GM19395 (cell line): ENCODE data around the gene FASTKD3.
"Not testable (repeated sequence)": the region's sequence is repeated elsewhere in the genome, so short reads cannot be mapped to it uniquely, and the experiment has no call there.

ENCODE experiments used
- ATAC-seq: cut with Tn5 transposase; IDR thresholded peaks from one replicate; pipeline ENCODE4 v1.9.1; 2021; ENCODE audit warnings: mild to moderate bottlenecking, moderate library complexity; ENCODE audit not compliant: unreplicated experiment

Gene FASTKD3, protein sequence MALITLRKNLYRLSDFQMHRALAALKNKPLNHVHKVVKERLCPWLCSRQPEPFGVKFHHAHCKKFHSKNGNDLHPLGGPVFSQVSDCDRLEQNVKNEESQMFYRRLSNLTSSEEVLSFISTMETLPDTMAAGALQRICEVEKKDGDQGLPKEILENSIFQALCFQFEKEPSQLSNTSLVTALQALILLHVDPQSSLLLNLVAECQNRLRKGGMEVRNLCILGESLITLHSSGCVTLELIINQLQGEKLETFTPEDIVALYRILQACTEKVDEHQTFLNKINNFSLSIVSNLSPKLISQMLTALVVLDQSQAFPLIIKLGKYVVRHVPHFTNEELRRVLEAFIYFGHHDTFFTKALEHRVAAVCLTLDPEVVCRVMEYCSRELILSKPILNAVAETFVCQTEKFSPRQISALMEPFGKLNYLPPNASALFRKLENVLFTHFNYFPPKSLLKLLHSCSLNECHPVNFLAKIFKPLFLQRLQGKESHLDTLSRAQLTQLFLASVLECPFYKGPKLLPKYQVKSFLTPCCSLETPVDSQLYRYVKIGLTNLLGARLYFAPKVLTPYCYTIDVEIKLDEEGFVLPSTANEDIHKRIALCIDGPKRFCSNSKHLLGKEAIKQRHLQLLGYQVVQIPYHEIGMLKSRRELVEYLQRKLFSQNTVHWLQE

DNA sequence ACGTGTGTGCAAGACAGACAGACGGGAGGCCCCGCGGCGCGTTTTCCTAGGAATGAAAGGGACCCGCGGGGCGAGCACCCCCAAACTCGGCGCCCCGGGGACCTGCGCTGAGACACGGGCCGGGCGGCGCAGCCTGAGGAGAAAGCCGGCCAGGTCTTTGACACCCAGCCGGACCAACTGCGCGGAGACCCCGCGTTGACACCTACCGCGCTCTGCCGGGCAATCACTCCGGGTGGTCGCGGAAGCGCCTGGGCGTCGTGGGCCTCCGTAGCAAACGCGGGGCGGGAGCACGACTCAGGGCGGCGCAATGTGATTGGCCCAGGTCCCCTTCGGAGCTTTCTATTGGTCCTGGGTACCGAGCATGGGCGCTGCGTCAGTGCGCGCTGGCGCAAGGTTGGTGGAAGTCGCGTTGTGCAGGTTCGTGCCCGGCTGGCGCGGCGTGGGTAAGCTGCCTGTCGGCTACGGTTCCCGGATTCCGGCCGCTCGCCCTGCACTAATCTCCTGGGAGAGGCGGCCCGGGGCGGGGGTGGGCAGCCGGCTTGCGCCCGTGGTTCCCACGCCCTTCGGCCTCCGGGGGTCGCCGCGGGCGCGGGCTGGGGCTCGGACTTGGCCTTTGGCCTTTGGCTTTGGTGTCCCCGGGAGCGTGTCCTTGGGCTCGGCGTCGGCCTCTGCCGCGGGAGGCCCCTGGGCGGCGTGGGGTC lies at the start of gene FASTKD3, which contains the start of gene MTRR:
TSS of gene FASTKD3 (minus strand) at position 259 of the 701 bp plus-strand sequence. CDS start 948 bp downstream, outside the sequence.
TSS of gene MTRR (plus strand) at position 376 of the 701 bp plus-strand sequence. CDS start 1,647 bp downstream, outside the sequence.
- ATAC-seq = peak; percentile 96

DNA sequence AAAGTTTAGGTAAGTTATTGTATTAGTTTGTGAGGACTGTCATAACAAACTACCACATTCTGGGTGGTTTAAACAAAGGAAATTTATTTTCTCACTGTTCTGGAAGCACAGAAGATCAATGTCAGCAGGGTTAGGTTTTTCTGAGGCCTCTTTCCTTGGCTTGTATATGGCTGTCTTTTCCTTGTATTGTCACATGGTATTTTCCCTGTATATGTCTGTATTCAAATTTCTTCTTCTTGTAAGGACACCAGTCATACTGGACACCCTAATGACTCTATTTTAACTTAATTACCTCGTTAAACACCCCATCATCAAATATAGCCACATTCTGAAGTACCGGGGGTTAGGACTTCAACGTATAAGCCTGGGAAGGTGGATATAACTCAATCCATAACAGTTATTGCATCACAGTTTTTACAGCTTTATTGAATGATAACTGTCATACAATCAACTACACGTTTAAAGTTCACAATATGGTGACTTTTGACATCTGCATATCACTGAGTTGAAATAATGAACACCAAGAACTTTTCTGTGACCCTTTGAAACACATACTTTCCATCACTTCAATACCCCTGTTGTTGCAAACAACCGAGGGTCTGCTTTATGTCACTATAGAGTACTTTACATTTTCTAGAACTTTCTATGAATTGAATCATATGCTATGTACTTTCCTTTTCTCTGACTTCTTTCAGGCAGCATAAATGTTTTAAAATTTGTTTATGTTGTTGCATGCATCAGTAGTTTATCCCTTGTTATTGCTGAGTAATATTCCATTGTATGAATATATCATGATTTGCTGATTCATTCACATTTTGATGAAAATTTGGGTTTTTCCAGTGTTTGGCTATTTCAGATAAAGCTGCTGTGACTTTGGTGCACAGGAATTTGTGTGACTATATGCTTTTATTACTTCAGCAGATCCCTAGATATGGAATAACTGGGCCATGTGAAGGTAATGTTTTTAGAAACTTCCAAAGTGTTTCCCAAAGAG lies 48.6 kb upstream of the FASTKD3 start:
- ATAC-seq = no peak

DNA sequence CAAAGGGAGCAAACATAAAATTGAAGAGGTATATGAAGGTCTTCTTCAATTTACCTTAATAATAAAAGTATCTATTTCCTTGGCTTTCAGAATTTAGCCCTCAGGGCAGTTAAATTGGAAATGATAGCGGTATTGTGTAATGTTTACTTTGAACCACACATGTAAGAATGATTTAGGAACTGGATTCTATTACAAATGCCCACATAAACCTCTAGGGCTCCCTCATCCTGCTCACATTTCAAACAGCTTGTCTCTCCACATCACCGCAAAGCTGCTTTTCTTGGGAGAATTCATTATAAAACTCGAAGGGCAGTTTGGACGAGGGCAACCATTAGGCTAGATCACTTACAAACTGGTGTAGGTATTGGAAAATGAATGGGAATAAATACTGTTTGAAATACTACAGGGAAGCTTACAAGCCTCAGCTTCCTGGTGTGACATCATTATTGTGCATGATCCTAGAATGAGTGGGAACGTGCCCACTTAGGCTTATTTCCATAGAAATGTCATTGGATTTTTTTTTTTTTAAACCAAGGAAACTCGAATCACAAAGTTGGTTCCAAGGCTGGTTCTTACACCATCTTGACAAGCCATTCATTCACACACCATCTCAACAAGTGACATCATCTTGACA lies 47.5 kb upstream of the FASTKD3 start:
- ATAC-seq = no peak

DNA sequence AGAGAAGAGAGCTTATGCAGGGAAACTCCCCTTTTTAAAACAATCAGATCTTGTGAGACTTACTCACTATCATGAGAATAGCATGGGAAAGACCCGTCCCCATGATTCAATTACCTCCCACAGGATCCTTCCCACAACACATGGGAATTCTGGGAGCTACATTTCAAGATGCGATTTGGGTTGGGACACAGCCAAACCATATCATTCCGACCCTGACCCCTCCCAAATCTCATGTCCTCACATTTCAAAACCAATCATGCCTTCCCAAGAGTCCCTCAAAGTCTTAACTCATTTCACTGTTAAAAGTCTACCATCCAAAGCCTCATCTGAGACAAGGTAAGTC lies 42.6 kb upstream of the FASTKD3 start:
- ATAC-seq = not testable (repeated sequence)

DNA sequence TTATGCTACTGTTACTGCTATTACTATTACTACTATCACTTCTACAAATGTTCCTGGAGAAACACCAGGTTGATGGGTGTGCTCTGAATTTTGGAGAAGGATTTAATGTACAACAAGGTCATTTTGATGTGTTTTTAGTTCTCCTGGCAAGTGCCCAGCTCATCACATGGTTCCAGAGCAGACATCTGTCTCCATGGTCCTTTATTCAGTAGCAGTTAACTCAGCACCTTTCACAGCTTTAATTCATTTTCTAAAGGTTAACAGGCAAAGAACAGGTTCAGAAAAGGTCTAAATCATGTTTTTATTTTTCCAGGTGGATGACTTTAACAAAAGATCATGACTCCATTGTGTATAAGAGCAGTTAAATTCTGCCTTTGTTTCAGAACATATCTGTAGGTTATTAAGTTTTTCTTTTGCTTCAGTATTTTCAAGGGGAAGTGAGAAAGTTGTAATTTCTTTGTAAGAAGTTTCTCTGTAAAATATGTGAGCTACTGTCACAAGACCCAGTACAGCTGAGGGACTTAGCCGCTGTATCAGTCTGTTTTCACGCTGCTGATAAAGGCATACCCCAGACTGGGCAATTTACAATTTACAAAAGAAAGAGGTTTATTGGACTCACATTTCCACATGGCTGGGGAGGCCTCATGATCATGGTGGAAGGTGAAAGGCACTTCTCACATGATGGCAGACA lies 42.1 kb upstream of the FASTKD3 start:
- peak; percentile 80 for ATAC-seq

DNA sequence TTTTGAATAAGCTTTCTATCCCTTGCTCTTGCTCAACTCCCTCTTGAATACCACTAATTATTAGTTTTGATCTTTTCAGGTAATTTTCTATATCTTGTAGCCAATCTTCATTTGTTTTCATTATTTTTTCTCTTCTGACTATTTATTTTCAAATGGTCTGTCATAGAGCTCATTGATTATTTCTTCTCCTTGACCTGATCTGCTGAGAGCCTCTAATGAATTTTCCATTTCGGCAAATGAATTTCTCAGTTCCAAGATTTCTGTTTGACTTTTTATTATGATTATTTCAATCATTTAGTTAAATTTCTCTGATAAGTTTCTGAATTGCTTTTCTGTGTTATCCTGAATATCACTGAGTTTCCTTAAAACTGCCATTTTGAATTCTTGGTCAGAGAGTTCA lies 39.5 kb upstream of the FASTKD3 start:
- ATAC-seq = no peak

DNA sequence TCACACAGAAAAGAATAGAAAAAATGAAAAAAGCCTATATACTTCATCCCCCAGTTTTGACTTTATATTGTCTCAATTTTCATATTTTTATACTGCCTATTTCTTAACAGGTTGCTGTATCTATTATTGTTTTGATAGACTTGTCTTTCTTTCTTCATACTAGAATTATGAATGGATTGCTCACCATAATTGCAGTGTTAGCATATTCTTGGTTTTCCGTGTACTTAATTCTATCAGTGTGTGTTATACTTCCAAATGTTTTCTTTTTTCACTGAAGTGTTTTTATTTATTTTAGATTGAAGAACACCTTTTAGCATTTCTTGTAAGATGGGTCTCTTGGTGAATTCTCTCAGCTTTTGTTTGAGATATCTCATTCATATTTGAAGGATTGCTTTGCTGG lies 38.8 kb upstream of the FASTKD3 start:
- no peak for ATAC-seq

DNA sequence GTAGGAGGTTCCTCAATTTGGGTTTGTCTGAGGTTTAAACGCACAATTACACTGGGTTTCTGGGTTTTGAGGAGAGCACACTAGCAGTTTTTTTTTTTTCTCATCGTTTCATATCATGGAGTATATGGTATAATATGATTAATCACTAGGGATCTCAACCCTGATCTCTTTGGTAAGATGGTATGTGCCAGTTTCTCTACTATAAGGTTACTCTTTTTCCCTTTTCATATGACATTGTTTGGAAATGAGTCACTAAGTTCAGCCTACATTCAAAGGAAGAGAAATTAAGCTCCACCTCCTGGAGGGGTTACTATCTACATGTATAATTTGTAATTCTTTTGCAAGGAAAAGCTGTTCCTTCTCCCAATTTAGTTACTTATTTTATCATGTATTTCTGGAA lies 35.3 kb upstream of the FASTKD3 start:
- no peak for ATAC-seq

DNA sequence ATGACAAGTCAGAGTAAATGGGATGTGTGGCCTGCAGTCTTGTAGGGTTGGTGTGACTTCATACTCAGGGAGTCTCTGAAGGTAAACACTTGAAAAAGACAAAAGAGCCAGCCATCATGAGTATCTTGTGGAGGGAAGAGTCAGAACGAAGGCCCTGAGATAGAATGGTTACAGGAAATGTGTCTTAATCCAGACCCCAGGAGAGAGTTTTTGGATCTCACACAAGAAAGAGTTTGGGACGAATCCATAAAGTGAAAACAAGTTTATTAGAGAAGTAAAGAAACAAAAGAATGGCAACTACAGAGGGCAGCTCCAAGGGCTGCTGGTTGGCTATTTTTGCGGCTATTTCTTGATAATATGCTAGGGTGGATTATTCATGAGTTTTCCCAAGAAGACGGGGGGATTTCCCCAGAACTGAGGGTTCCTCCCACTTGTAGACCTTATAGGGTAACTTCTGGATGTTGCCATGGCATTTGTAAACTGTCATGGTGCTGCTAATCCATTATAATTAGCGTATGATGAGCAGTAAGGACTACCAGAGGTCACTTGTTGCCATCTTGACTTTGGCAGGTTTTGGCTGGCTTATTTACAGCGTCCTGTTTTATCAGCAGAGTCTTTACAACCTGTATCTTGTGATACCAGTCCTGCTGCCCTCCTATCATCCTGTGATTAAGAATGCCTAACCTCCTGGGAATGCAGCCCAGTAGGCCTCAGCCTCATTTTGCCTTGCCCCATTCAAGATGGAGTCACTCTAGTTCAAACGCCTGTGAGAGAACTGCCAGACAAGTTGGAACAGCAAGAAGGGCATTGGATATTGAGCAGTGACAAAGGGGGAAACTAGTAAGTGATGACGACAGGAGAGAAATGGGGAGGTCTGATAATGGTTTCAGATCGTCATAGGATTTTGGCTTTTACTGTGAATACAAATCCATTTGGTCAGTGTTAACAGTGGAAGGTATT lies 34.1 kb upstream of the FASTKD3 start:
- ATAC-seq = no peak

DNA sequence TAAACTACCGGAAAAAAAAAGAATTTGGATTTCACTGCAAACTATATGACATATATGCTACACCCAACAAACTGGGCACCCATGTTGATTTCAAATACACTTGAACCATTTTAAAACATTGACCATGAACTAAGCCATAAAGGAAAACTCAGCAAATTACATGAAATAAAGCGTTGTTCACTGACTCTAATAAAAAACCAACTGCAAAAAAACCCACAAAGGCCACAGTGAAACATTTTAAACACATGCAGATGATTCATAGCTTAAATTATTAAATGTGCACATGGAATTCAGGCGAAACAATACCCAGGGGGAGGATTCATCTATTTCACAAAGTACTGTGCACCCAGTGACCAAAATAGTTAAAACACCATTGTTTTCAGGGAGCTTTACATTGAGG lies 33.4 kb upstream of the FASTKD3 start:
- no peak for ATAC-seq

DNA sequence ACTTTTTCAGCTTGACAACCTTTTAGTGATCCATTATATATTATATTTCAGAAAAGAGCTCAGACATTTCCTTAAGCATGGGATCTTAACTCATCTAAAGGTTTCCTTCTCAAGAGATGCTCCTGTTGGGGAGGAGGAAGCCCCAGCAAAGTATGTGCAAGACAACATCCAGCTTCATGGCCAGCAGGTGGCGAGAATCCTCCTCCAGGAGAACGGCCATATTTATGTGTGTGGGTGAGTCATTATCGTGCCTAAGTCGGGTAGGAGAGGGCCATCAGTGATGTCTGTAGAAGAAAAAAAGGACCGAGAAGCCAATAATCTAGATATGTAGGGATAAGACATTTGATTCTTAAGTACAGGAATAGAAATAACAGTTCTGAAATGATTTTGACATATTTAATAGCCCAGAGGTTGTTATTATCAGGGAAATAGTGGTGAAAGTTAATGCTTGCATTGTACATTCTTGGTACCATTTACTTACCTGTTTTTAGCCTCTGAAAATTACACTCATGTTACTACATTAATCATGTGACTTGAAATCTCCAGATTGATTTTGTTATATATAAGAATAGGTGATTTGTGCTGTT lies 28.3 kb upstream of the FASTKD3 start:
- peak; percentile 41 for ATAC-seq

DNA sequence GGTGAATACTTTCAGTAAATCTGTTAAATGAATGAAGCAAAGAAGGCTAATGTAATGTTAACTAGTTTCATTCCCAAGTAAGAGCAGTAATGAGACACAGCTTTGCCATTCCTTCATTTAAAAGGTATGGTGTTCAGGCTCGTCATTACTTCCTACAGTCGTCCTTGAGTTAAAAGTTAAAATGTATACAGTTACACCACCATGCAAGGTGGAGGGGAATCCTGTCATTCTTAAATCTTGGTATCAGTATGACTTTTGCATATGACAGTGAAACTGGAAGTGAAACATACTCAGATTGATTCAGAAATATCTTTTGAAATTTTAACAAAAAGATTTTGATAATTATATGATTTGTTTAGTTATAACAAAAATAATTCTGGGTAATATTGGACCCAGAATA lies 26.0 kb upstream of the FASTKD3 start:
- ATAC-seq = peak; percentile 99

DNA sequence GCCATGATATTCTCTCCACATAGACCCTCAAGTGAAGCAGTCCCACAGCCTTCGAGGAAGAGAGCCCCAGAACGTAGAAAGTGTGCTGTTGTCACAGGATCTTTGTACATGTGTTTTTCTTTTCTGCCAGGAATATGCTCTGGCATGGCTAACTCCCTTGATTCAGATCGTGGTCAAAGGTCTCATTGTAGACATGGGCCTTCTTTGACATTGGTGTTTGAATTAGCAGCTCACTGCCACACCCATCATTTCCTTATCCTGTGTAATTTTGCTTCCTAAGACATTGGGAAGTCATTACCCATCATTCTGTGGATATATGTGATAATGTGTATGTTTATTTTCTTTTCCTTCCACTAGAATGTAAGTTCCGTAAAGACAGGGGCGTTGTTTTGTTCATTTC lies 25.6 kb upstream of the FASTKD3 start:
- peak; percentile 13 for ATAC-seq

DNA sequence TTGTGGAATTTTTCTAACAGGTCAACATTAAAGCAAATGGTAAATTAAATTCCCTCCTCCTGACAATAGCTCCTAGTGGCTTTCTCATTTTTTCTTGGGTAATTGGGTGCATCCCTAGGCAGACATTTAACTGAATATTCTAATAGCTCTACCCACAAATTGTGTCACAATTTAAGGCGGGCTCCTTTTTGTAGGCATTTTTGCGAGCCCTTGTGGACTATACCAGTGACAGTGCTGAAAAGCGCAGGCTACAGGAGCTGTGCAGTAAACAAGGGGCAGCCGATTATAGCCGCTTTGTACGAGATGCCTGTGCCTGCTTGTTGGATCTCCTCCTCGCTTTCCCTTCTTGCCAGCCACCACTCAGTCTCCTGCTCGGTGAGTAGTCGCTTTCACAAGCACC lies 20.1 kb upstream of the FASTKD3 start:
- no peak for ATAC-seq

DNA sequence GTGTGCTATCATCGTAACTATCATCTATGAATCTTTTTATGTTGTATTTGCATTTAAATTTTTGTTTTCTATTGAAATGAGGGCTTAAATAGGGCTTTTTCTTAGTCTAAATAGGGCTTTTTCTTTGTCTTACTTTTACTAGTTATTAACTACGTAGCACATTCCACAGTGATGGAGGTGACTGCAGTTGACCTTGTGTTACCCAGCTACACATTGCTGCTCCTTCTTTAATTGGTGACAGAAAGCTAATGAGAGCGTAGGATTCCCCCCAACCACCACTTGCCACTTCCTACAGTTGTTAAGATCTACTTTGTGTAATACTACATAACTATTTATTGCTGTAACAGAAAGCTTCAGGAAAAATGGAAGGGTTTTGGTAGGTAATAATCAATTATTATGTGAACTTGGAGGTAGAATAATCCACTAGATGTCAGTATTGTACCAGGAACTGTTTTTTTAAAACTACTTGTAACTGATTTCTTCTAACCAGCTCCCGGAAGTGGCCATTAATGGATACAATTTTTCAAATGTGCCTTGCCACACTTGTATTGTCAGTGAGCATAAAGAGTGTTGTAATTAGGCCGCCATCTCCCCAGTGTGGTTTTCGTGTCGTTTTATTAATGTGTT lies 18.1 kb upstream of the FASTKD3 start:
- ATAC-seq = peak; percentile 51

DNA sequence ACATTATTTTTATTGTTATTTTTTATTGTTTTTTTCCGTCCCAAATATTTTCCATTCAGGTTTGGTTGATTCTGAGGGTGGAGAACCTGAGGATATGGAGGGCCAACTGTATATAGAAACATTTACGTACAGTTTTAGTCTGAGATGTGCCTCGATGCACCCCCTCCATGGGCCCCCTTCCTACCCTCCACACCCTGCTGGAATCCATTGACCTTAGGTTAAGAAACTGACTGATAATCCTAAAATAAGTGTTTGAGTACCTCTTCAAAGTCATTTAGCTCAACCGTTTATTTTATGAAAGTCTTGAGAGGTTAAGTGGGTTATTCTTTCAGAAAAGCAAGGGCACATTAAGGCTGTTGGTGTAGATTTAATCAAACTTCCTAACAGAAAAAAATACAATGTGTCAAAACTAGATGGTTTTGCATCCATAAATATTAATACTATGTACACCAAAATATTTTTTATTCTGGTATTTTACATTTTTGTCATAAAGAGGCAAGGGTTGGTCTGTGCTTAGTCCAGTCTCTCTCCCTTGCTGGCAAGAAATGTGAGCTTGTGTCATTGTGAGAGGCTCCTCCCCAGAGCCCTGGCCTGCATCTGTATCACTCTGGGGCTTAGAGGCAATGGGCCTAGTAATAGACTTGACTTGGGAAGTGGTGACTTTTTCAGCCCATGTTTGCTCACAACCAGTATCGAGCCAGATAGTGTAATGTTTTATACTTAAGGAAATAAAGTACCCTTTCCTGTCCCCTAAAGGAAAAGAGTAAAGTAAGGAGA lies 15.8 kb upstream of the FASTKD3 start:
- no peak for ATAC-seq

DNA sequence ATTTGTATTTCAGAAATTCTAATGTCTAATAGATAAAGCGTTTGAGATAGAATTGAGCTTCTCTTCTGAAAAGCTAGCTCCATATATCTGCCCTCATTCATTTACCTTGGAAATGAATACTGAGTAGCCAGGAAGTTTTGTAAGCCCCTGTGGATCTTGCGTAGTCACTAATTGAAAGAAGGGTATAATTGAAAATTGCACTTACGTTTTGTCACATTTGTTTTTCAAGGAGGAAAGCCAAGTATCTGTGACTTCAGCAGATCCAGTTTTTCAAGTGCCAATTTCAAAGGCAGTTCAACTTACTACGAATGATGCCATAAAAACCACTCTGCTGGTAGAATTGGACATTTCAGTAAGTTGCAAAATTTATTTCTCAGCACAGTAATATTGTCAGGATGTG lies 14.1 kb upstream of the FASTKD3 start:
- ATAC-seq = no peak
